Natural killer cell (primary cell): ENCODE data around the gene BTG1. TPM values are rescaled to one million over a fixed set of nuclear protein-coding genes. Genes with fewer than 3 reads are reported as not detected.

ENCODE experiments used
- ATAC-seq, 3 donors: fragments of 150-1000 bp in 2 of 3; fragments of 200-7000 bp in 1 of 3; cut with Tn5 transposase; 1 replicate in 1 of 3; 2 replicates in 2 of 3; pipeline ENCODE4 v1.10.0; 2021; ENCODE audit warnings: mild to moderate bottlenecking in 2 of 3, moderate library complexity in 2 of 3
- DNase-seq, 2 donors: peaks; one replicate each; pipeline versions ENCODE4 v3.0.0 to v3.0.0-alpha.2; 2013 to 2021; ENCODE audit warnings: mixed read lengths in 1 of 2
- H3K27ac ChIP-seq: one replicate; pipeline ENCODE4 v1.5.1; 2013; ENCODE audit warnings: mild to moderate bottlenecking, low read length
- H3K27me3 ChIP-seq: one replicate; pipeline ENCODE4 v1.6.1; 2013; ENCODE audit warnings: low read length; ENCODE audit not compliant: control insufficient read depth, insufficient read depth
- H3K36me3 ChIP-seq: one replicate; pipeline ENCODE4 v1.6.1; 2013; ENCODE audit warnings: low read length; ENCODE audit not compliant: control insufficient read depth, insufficient read depth
- H3K4me1 ChIP-seq: one replicate; pipeline ENCODE4 v1.6.1; 2013; ENCODE audit warnings: low read length; ENCODE audit not compliant: control insufficient read depth, insufficient read depth
- H3K4me3 ChIP-seq: one replicate; pipeline ENCODE4 v1.5.1; 2013; ENCODE audit warnings: low read length
- H3K9me3 ChIP-seq: one replicate; pipeline ENCODE4 v1.6.1; 2013; ENCODE audit warnings: low read length; ENCODE audit not compliant: control insufficient read depth, insufficient read depth
- H3K27ac Mint-ChIP-seq, 2 donors: one replicate each; pipeline ENCODE4 v1.8.0; 2022; ENCODE audit warnings: mild to moderate bottlenecking in 2 of 2, mixed read lengths in 2 of 2, moderate library complexity in 1 of 2
- H3K27me3 Mint-ChIP-seq, 2 donors: one replicate each; pipeline ENCODE4 v1.8.0; 2022; ENCODE audit warnings: low read depth in 2 of 2, mixed read lengths in 2 of 2
- H3K36me3 Mint-ChIP-seq: one replicate; pipeline ENCODE4 v1.8.0; 2022; ENCODE audit warnings: mixed read lengths
- H3K4me1 Mint-ChIP-seq, 2 donors: one replicate each; pipeline ENCODE4 v1.8.0; 2022; ENCODE audit warnings: mixed read lengths in 2 of 2
- H3K4me3 Mint-ChIP-seq: one replicate; pipeline ENCODE4 v1.8.0; 2022; ENCODE audit warnings: mild to moderate bottlenecking, moderate library complexity, mixed read lengths
- H3K9me3 Mint-ChIP-seq, 2 donors: one replicate each; pipeline ENCODE4 v1.8.0; 2022; ENCODE audit warnings: mixed read lengths in 2 of 2
- CTCF ChIP-seq: fragments of 200-600 bp; IDR thresholded peaks from one replicate; pipeline ENCODE4 v1.8.0; 2022; ENCODE audit warnings: antibody characterized with exemption
- WGBS: methylation state at CpG from one replicate; pipeline ENCODE4 v1.1.7; 2013; ENCODE audit warnings: missing lambda C conversion rate; ENCODE audit not compliant: insufficient coverage; 5-methylcytosine and 5-hydroxymethylcytosine counted together
- intact Hi-C: fragments of 100-400 bp; cut with micrococcal nuclease; formaldehyde crosslinking; loops from one replicate; pipeline ENCODE4 v1.14.2; 2022
- total RNA-seq, 4 donors: library from RNA; stranded (reverse); fragments of 120-200 nt in 1 of 4; gene quantifications; one replicate each; pipeline versions ENCODE4 v1.2.3 to v1.2.4, GENCODE V29; 2013 to 2022

The BTG1 gene
- total RNA-seq, 3 donors from 2014 or later (not counting 1 experiment from before 2014, with no cell fraction given): 801 to 1,037 (median 830) TPM

GRCh38 chr12:92107621-92108131 lies 38.0 kb downstream of the BTG1 start:
- intact Hi-C loops: no loop called here
- H3K27ac ChIP-seq: no peak overlapping the region
- no peak overlapping the region for H3K4me3 Mint-ChIP-seq

GRCh38 chr12:92107094-92107493 lies 38.6 kb downstream of the BTG1 start:
- intact Hi-C loops: no loop called here
- Mint-ChIP-seq H3K9me3 (no peaks in the 10 kb centered on the region), H3K27me3 (no peaks in the 10 kb centered on the region), H3K27ac (no peak overlapping the region), H3K4me1 (peaks cover 10 to 31% of the 10 kb centered on the region in 2 donors), H3K4me3 (no peak overlapping the region), H3K36me3 (no peaks in the 10 kb centered on the region)
- Histone ChIP-seq H3K4me1 (no peaks in the 10 kb centered on the region), H3K36me3 (no peaks in the 10 kb centered on the region), H3K9me3 (no peaks in the 10 kb centered on the region), H3K27ac (no peak overlapping the region), H3K27me3 (no peaks in the 10 kb centered on the region), H3K4me3 (no peak overlapping the region)
- TF ChIP-seq CTCF: no peak
- ATAC-seq (no peak), DNase-seq (no peak)
- 92% methylated on average over 3 of the region's 4 CpGs for WGBS

More at GRCh38 chr12:92107621-92108131, 38.0 kb downstream of the BTG1 start:
- no peak overlapping the region for H3K27ac Mint-ChIP-seq
- H3K9me3 Mint-ChIP-seq: no peaks in the 10 kb centered on the region
- H3K36me3 Mint-ChIP-seq: no peaks in the 10 kb centered on the region
- H3K27me3 Mint-ChIP-seq: no peaks in the 10 kb centered on the region
- H3K4me1 Mint-ChIP-seq: peaks cover 13 to 33% of the 10 kb centered on the region in 2 donors
- Histone ChIP-seq H3K4me3 (no peak overlapping the region), H3K36me3 (no peaks in the 10 kb centered on the region), H3K4me1 (no peaks in the 10 kb centered on the region), H3K27me3 (no peaks in the 10 kb centered on the region), H3K9me3 (no peaks in the 10 kb centered on the region)
- ATAC-seq: no peak
- no peak for TF ChIP-seq CTCF
- WGBS: 93% methylated on average over 7 of the region's 7 CpGs
- no peak for DNase-seq

GRCh38 chr12:92105676-92106075 lies 40.0 kb downstream of the BTG1 start:
- H3K9me3 Mint-ChIP-seq: no peaks in the 10 kb centered on the region
- peak in 1 of 3 donors; percentile 35 for ATAC-seq
- Histone ChIP-seq H3K36me3 (no peaks in the 10 kb centered on the region), H3K4me3 (no peak overlapping the region), H3K9me3 (no peaks in the 10 kb centered on the region), H3K27ac (no peak overlapping the region), H3K27me3 (no peaks in the 10 kb centered on the region), H3K4me1 (no peaks in the 10 kb centered on the region)
- TF ChIP-seq CTCF: no peak
- no peak overlapping the region for H3K4me3 Mint-ChIP-seq
- no peaks in the 10 kb centered on the region for H3K27me3 Mint-ChIP-seq
- H3K4me1 Mint-ChIP-seq: peaks cover 8 to 25% of the 10 kb centered on the region in 2 donors
- no peak for DNase-seq
- intact Hi-C loops: no loop called here
- WGBS: 75% methylated on average over 5 of the region's 5 CpGs
- H3K36me3 Mint-ChIP-seq: no peaks in the 10 kb centered on the region
- no peak overlapping the region for H3K27ac Mint-ChIP-seq

GRCh38 chr12:92105110-92105509 lies 40.5 kb downstream of the BTG1 start:
- Mint-ChIP-seq H3K9me3 (no peaks in the 10 kb centered on the region), H3K4me3 (no peak overlapping the region), H3K27ac (no peak overlapping the region), H3K27me3 (no peaks in the 10 kb centered on the region), H3K36me3 (no peaks in the 10 kb centered on the region), H3K4me1 (peaks cover 5 to 28% of the 10 kb centered on the region in 2 donors)
- H3K27me3 ChIP-seq: no peaks in the 10 kb centered on the region
- H3K36me3 ChIP-seq: no peaks in the 10 kb centered on the region
- no peak overlapping the region for H3K4me3 ChIP-seq
- no peak overlapping the region for H3K27ac ChIP-seq
- intact Hi-C loops: no loop called here
- no peak for ATAC-seq
- no peak for DNase-seq
- WGBS: 91% methylated on average over 2 of the region's 2 CpGs
- no peak for TF ChIP-seq CTCF
- H3K9me3 ChIP-seq: no peaks in the 10 kb centered on the region
- no peaks in the 10 kb centered on the region for H3K4me1 ChIP-seq
